Measurements from ENCODE around the gene CT47C1. TPM values are rescaled to one million over a fixed set of nuclear protein-coding genes. Genes with fewer than 3 reads are reported as not detected.

The CT47C1 gene
- total and polyA plus RNA-seq, 2 of the 8 experiments (the other 6 are each of a cell fraction or from before 2014, with no cell fraction given) = not detected

- Histone ChIP-seq H4K91ac (replicated peaks; ENCODE audit: insufficient read length, low read length) (no peak overlapping the region), H3K56ac (replicated peaks; ENCODE audit: insufficient read length, low read depth, low read length) (no peak overlapping the region), H3K9ac (replicated peaks in 1 of 4; ENCODE audit: extremely low read depth in 1 of 4, low read depth in 3 of 4, low read length in 3 of 4) (no peak overlapping the region), H3K4me1 (replicated peaks in 1 of 4; ENCODE audit: control insufficient read depth in 3 of 4, insufficient read depth in 4 of 4, low read length in 3 of 4) (no peaks in the 10 kb centered on the region), H2AFZ (ENCODE audit: low read length) (no peak overlapping the region), H3K36me3 (ENCODE audit: control insufficient read depth in 2 of 4, insufficient read depth in 4 of 4, low read length in 3 of 4) (no peaks in the 10 kb centered on the region), H3K9me3 (ENCODE audit: insufficient read depth in 2 of 2, low read depth in 1 of 2, low read length in 1 of 2) (no peaks in the 10 kb centered on the region), H4K8ac (ENCODE audit: extremely low read depth, insufficient read depth, low read length) (no peak overlapping the region), H2BK15ac (ENCODE audit: low read length) (no peak overlapping the region), H2BK20ac (ENCODE audit: low read length) (no peak overlapping the region), H2BK5ac (ENCODE audit: low read depth, low read length) (no peak overlapping the region), H3K27me3 (replicated peaks in 1 of 4; ENCODE audit: control insufficient read depth in 3 of 4, extremely low read depth in 1 of 4, insufficient read depth in 3 of 4, low read length in 3 of 4) (no peaks in the 10 kb centered on the region), H3K14ac (ENCODE audit: insufficient read length) (no peak overlapping the region), H3K4me2 (ENCODE audit: insufficient read depth in 1 of 2, low read depth in 2 of 2, low read length in 2 of 2) (no peak overlapping the region), H4K5ac (ENCODE audit: insufficient read length, low read depth, low read length) (no peak overlapping the region), H3K23ac (ENCODE audit: insufficient read length) (no peak overlapping the region), H3K4me3 (ENCODE audit: extremely low read depth in 1 of 4, insufficient read depth in 2 of 4, low read depth in 3 of 4, low read length in 4 of 4) (no peak overlapping the region), H3K18ac (ENCODE audit: extremely low read depth, low read length) (no peak overlapping the region), H2BK12ac (ENCODE audit: low read depth, low read length) (no peak overlapping the region), H3K23me2 (ENCODE audit: low read depth, low read length) (no peaks in the 10 kb centered on the region), H2AK5ac (ENCODE audit: low read depth, low read length) (no peak overlapping the region), H3K79me2 (ENCODE audit: control insufficient read depth in 1 of 2, insufficient read depth in 2 of 2, low read length in 2 of 2) (no peaks in the 10 kb centered on the region), H3K4ac (replicated peaks; ENCODE audit: insufficient read length, low read depth, low read length) (no peak overlapping the region), H4K20me1 (replicated peaks in 1 of 2; ENCODE audit: control insufficient read depth in 1 of 2, insufficient read depth in 2 of 2, low read length in 2 of 2) (no peaks in the 10 kb centered on the region), H2BK120ac (replicated peaks; ENCODE audit: low read depth, low read length) (no peak overlapping the region), H3K27ac (ENCODE audit: low read depth, low read length) (no peak overlapping the region), H3K79me1 (ENCODE audit: low read depth, low read length) (no peaks in the 10 kb centered on the region)
- 84% methylated on average over 2 of the region's 2 CpGs; no CpG with 5 or more reads in 1 of the 2 experiments for WGBS, 2 experiments (ENCODE audit: extremely low coverage in 1 of 2, insufficient coverage in 1 of 2, insufficient read length in 1 of 2, insufficient replicate concordance in 2 of 2, low coverage in 1 of 2, low lambda C conversion rate in 2 of 2, missing lambda C conversion rate in 1 of 2)
- DNase-seq (ENCODE audit: low read depth in 1 of 2, low spot score in 2 of 2) (no peak), FAIRE-seq (no peak)
- TF ChIP-seq NRF1 (IDR thresholded peaks at IDR 0.05; ENCODE audit: low read depth, low read length) (no peak), GABPA (IDR thresholded peaks at IDR 0.05; ENCODE audit: borderline replicate concordance, insufficient read depth, low read length) (no peak), KDM1A (IDR thresholded peaks at IDR 0.05; ENCODE audit: borderline replicate concordance, low read length) (no peak), BCL11A (IDR thresholded peaks at IDR 0.05; ENCODE audit: low read depth in 2 of 2, low read length in 2 of 2) (no peak)
- CTCF ChIA-PET (ENCODE audit: partially characterized antibody) = interaction anchor here (1.4 kb wide), 1 partner anchor 12 kb away, joined by 3 read pairs; no protein-coding TSS in a partner anchor
- POLR2A ChIA-PET (ENCODE audit: partially characterized antibody) = no interaction called here
These were observed 17.1 kb upstream of the CT47C1 start for GRCh38 chrX:119055687-119056086.
